RKO (cell line): ENCODE data around the gene C20orf144.

Experiments
- DNase-seq: peaks from one replicate; pipeline ENCODE4 v3.0.0-alpha.2; 2016; ENCODE audit warnings: low spot score

Gene C20orf144

DNA sequence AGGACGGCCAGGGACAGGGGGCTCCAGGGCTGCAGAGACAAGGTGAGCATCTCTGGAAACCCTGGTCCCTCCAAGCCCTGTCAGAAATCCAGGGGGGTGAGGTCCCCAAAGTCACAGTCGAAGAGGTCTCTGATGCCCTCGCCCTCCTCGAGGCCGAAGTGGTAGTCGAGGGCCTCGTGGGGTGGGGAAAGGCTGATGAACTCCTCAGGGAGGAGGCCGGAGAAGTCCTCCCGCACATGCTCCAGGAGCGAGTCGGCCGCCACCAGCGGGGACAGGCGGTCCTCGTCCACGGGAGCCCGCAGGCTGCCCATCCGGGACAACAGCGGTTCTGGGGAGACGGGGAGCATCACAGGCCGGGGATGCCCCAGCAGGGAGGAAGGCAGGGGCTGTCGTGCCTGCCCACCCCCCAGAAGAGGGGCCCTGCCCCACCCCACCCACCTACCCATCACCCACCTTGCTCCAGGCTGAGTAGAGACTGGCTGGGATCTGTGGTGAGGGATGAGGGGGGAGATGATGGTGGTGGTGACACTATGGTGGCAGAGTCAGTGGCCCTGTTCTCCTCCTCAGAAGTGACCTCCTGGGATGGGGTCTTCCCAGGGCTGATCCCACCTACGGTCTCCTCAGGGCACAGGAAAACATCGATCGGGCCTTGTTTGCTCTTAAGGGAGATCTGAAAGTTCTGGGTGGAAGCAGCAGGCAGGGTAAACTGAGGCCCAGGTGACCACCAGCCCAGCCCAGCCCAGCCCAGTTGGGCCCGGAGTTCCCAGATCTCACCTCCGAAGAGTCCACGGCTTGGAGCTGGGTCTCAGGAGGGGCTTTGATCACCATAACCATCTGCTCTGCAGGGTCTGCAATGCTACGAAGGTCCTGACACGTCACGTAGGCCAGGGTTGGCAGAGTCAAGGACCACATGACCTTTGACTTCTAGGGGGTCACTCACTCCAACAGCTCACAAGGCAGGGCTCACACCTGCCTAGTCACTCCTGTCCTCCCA, 14.8 kb downstream of the C20orf144 start:
- no peak for DNase-seq

DNA sequence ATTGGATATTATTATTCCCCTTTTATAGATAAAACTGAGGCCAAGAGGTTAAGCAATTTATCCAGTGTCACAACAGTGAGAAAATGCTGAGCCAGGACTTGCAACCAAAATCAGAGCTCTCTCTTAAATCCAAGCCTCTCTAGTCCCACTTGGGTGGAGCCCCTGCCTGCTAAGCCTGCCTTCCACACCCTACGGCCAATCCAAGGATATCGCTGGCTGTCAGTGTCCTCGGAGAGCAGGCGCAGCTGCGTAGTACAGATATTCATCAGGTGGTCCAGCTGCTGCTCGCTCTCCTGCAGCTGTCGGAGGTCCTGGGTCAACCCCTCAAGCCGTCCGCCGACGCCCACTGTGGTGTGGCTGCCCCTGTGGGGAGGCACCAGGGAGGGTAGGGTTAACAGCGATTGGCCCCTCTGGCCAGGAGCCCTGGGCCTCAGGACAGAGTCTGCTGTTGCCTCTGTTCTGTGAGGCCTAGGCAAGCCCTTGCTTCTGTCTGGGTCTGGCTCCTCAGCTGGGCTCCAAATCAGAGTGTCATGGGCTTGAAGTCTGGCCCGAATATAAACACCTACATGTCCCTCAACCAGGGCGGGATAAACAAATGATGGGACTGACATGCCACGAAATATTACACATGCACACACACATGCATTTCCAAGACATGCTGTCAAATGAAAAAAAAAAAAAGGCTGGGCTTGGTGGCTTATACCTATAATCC, 16.0 kb downstream of the C20orf144 start:
- no peak for DNase-seq

DNA sequence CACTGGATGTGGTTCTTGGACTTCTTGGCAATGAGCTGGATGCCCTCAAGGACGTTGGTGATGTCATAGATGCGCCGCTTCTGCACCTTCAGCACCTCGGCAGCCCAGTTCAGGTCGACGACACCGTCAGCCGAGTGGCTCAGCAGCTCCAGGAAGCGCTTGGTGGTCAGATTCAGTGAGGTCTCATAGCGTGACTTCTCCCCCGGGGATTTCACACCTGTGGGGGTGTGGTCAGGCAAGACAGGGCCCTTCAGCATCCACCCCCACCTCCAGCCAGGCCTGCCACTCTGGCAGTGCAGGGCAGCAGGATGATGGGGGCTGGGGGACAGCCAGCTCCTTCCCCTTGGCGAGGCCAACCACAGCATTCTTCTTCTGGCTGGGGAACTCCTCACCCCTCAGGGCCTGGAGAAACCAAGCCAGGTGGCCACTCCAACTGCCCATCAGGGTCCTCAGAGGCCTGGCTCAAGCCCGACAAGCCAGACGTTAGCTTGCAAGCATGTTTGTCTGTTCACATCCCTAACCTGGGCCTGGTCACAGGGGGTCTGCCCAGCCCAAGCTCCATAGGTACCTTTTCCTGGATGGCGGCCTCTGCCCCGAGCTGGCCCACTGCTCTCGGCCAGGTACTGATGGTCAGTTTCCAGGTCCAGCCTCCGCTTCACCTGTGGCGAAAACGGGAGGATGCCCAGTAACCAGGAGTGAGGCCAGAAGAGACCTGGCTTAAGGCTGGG, 17.8 kb downstream of the C20orf144 start:
- no peak for DNase-seq

DNA sequence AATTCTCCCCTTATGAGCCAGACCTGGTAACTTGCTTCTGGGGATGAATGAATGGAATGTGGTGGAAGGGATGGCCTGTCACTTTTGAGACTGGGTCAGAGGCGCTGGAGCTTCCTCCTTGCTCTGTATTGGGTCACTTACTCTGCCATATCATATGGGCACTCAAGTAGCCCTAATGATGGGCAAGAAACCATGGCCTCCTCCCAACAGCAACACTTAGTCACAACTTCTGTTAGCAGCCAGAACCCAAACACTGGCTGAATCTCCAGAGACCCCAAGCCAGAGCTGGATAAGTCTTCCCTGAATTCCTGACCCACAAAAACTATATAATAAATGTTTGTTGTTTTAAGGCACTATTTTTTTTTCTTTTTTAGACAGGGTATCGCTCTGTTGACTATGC, 18.6 kb downstream of the C20orf144 start:
- no peak for DNase-seq

DNA sequence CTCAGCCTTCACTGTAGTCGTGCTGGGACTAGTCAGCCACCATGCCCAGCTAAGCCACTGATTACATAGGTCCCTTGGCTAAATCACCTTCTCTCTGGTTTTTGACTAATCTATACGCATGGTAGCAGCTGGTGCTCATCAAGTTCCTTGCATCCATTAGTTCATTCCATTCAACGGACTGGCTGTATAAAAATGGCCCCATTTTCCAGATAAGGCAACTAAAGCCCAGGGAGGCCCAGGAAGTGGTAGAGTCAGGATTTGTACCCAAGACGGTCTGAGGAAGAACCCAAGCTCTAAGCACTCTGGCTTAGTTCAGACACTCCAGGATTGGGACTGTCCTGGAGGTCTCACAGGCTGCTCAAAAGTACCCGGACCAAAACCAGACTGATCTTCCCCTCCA, 19.2 kb downstream of the C20orf144 start:
- DNase-seq = no peak

DNA sequence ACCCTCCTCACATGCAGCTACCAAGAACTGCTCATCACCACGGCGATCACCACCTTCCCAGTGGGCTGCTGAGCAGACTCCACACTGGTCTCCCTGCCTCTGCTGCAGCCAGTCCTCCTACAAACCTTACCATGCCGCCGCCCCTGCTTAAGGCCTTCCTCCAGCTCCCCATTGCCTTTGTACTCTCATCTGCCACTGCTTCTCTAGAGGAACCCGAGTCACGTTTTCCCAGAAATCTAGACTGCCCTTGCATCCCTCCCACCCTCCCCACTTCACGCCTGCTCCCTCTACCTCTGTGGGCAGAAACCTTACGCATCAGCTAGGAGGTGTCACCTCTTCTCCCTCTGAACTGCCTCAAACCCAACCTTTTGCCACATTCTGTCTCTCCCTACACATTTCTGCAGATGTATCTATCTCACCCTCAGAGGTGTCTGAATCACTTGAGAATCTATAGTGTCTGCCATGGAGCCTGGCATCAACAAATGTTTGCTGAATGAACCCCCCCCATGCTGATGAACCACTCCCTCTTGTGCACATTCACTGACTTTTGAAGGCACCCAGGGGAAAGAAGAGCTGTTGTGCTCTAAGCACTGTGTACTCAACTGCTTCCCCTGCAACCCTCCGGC, 19.7 kb downstream of the C20orf144 start:
- no peak for DNase-seq

DNA sequence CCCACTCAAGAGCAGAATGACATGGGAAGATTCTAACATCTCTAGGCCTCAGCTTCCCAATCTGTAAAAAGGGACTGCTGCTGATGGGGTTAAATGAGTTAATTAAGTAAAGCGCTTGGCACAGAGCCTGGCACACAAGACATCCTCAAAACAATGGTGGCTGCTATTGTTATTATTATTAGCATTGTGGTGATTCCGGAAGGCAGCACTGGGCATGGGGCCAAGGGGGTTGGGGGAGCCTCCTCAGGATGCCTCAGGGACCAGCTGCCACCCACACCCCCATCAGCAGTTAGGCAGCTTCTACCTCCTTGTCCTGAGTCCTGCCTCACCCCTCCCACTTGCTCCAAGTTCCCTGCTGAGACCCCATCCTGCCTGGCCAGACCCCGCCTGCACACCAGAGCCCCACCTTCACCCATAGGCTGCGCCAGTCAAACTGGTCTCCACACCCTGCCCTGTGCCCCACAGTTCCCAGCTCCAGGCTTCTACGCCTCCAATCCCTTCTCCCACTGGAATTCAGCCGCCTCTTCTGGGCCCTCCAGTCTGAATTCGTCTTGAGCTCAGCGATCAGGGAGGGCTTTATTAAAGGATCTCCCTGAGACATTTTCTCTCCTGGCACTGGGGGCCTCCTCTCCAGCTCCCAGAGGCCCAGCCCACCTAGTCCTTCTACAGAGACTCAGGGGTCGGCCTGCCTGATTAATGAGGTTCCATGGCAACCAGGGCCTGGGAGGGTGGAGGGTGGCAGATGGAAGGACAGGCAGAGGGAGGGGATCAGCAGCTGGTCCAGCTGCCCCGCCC, 22.6 kb downstream of the C20orf144 start:
- DNase-seq = no peak

DNA sequence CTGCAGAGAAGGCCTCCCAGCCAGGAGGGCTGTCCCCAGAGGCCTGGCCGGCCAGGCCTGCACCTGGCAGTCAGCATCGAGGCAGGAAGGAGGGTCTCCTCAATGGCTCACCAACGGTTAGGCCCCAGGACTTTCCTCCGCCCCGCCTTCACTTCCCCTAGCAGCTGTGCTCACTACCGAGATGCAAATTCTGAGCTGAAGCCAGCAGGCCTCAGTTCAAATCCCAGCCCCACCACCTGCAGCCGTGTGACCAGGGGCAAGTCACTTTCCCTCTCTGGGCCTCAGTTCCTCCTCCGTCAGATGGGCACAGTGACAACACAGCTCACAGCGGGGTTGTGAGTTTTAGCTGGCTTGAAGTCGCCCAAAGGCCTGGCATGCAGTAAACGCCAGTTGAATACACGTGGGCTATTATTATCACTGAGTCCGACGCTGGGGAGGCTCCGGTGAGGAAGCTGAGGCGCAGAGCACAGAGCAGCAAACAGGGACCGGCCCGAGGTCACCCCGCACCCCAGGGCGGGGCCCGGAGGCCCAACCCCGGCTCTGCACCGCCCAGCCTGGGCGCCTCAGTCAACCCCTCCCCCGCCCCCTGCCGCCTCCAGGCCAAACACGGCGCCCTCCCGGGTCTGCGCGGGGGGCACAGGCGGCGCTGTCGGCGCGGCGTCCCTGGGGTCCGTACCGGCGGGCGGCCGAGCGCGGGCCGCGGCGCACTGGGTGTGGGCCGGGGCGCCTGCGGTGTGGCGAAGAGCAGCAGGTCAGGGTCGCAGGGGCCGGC, 23.4 kb downstream of the C20orf144 start:
- peak; percentile 79 for DNase-seq

DNA sequence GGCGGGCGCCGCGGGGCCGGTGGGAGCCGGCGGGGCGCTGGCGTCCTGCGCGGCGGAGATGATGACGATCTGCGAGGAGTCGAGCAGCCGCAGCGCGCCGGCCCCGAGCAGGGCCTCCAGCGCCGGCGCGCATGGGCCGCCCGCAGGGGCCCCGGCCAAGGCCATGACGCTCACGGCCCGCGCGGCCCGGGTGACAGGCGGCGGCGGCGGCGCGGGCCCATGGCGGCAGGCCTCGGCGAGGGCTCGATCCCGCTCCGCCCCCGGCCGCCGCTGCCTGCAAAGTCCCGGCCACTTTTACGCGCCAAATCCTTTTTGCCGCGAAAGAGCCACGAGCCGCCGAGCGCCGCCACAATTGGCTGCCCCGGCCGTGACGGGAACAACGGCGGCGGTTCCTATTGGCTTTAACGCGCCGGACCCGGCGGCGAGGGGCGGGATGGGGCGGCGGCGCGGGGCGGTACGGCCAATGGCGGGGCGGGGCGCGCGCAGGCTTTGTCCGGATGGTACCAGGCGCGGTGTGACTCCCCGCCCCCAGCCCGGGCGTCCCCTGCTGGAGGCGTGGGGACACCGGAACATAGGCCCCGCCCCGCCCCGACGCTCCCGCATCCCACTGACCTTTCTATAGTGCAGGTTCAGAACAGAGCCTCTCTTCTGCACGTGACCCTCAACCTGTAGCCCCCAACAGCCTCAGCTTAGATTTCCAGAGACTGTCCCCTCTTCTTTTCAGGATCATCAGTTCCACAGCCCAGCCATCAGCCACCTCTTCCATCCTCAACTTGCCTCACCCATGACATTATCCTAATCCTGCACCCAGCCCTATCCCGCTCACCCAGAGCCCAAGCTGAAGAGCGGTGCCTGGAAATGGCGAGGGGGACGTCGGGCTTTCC, 24.2 kb downstream of the C20orf144 start, which contains the start of gene E2F1:
Gene E2F1, minus strand, starts transcription at position 286 of the 884 bp plus-strand sequence. Its CDS starts 121 bp downstream, at position 165.
- peak; percentile 97 for DNase-seq

DNA sequence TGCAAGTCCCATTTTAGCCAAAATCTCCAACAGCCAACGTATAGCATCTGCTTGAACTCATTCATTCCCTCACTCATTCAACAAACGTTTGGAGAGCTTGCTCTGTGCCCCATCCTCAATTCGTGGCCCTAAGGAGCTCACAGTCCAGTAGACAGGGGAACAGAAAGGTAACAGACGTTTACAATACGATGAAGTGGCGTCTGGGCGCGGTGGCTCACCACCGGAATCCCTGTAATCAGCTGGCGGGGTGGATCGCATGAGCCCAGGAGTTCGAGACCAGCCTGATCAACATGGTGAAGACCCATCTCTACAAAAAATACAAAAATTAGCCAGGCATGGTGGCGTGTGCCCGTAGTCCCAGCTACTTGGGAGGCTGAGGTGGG, 24.8 kb downstream of the C20orf144 start:
- no peak for DNase-seq

DNA sequence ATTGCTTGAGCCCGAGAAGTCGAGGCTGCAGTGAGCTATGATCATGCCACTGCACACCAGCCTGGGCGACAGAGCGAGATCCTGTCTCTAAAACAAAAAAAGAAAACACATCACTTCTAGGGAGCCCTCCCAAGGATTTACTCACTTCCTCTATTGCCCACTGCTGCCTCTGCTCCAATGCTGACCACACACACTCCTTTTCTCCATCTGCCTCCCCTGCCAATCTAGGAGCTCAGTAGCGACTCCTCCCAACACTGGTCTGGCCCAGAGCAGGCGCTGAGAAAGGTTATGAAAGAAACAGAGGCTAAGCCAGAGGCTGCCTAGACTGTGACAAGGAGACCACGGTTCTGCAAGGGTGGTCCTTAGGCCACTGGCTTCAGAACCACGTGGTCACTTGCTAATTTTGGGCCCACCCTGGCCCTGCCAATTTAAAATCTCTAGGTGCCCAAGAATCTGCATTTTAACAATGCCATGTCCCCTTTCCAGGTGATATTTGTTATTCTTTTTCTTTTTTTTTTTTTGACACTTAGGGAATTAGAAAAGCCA, 25.3 kb downstream of the C20orf144 start:
- DNase-seq = no peak

DNA sequence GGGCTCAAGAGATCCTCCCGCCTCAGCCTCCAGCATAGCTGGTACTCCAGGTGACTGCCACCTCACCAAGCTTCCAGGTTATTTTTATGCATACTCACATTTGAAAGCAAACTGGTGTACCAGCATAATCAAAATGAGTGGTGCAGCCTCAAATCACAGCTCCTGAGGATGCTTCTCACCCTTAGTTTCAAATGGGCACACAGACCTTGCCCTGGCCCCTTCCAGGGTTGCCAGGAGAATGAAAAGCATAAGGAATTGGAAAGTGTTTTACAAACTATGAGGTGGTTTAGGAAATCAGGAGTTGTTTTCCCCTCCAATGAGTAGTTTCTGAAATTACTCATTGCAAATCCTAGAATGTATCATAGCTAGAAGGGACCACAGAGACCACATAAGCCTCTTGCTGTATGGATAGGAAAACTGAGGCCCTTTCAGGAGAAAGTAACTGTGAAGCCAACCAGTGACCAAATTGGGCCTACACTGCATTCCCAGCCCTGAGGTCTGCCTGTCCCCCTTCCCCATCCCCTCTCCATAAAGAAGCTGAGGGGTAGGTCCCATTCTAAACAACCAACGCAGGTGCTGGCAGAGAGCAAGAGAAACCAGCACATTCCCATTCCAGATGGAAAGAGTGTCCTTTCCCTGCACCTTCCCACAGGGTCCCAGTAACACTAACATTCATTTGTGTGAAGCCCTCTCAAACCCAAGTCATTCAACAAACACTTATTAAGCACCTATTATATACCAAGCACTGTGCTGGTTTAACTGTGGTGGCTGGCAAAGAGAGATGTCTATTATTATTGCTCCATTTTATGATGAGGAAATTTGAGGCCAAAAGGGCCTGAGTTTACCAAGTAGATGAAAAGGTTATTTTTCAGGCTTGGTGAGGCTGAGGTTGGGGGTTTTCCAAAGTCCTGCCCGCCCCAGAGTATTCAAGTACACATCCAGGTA, 26.1 kb downstream of the C20orf144 start:
- DNase-seq = no peak

DNA sequence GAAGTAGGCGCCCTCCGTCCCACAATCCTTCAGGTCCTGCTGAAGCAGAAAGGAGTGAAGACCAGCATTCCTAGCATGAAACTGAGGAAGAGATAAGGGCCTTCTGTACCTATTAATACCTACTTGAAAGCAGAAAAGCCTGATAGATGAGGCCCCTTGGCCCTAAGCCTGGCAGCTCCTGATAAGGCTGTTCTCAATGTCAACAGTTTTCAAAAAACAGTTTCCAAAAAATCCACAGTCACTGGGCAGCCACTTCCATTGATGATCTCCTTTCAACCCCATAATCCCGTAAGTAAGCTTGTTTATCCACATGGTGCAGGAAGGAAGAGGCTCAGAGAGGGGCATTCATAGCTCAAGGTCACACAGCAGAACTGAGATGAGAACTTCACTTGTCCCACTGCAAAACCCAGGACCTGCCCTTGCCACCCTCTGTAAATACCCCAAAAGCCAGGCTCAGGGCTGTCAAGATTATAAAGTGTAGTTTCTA, 26.9 kb downstream of the C20orf144 start:
- no peak for DNase-seq

DNA sequence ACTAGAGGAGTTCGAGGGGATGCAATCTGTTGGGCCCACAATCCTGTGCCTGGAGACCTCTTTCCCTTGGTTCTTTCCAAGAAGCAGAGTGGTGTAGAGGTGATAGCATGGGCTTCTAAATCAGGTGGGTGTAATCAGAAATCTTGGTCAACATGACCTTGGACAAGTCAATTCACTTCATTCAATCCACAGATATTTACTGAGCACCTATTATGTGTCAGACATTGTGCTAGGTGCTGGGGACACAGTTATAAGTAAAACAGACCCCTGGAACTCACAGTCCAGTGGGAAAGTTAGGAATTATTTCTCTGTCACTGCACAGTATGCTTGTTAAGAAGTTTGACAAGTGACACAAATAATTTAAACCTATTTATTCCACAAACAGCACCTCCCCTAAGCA, 27.4 kb downstream of the C20orf144 start:
- DNase-seq = no peak

DNA sequence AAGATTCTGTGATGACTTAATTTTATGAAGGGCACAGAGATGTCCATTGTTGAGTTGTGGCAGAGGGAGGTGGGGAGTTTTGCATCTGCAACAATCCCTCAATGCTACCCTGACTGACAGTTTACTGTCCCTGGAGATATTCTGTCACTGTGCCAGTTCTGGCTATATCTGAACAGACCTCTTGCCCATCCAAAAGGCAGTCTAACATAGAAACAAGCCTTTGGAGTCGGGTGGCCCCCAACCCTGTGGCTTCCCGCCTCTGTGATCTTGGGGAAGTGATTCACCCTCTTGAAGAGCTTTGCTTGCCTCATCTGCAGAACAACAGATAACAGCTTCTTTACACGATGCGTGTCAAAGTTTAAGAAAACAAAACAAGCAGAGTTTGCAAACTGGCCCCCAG, 27.8 kb downstream of the C20orf144 start:
- no peak for DNase-seq

DNA sequence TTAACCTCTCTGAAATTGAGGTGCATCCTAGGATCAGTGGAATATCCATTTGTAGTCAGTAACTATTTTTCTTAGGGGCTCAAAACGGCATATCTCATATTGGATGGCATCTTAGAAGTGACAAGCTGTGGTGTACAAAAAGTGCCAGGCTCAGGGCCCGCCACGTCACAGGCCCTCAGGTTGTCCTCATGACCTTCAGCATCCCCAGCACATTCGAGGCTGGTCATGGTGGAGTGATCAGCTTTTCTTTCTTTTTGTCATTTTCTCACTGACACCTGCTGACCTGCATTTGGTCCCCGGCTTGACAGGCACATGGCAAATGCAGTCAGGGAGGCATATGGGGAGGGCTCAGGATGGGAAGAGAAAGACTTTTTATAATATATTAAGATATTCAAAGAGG, 31.2 kb downstream of the C20orf144 start:
- DNase-seq = no peak

DNA sequence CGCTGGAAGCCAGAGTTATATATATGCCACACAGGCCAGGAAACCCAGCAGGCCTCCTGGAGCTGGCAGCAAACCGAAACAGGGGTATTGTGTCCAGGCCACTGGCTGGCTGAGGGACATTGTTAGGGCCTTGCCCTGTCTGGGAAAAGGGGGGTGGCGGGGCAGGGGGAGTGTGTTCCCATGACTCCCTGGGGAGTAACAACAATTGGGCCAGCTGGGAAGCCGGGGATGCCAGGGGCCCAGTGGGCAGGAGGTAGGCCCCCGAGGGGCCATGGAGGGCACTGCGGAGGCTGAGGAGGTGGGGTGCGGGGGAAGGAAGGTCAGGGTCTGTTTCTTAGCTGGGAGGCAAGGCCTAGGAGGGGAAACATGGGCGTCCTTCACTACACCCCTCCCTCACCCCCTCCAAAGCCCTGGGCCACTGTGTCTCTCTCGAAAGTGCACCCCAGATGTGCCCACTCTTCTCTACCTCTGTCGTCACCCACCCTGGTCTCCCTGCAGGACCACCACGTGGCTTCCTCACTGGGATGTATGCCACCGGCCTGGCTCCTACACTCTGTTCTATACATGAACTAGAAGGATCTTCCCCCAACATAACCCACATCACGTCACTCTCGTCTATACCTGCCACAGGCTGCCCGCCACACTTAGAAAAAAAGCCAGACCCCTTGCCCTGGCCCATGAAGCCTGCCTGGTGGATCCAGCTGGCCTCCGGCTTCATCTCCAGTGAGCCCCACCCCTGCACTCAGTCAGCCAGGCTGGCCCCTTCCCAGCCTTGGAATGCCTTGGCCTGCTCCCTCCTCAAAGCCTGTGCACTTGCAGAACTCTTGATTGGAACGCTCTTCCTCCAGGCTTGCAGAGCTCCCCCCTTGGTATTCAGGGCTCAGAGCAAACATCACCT, 31.9 kb downstream of the C20orf144 start:
- no peak for DNase-seq
